GM18907 (cell line): ENCODE measurements around the gene C1orf210.

Experiments
- ATAC-seq: cut with Tn5 transposase; IDR thresholded peaks from one replicate; pipeline ENCODE4 v1.9.1; 2021; ENCODE audit warnings: mild to moderate bottlenecking, moderate library complexity; ENCODE audit not compliant: unreplicated experiment

Gene C1orf210

DNA sequence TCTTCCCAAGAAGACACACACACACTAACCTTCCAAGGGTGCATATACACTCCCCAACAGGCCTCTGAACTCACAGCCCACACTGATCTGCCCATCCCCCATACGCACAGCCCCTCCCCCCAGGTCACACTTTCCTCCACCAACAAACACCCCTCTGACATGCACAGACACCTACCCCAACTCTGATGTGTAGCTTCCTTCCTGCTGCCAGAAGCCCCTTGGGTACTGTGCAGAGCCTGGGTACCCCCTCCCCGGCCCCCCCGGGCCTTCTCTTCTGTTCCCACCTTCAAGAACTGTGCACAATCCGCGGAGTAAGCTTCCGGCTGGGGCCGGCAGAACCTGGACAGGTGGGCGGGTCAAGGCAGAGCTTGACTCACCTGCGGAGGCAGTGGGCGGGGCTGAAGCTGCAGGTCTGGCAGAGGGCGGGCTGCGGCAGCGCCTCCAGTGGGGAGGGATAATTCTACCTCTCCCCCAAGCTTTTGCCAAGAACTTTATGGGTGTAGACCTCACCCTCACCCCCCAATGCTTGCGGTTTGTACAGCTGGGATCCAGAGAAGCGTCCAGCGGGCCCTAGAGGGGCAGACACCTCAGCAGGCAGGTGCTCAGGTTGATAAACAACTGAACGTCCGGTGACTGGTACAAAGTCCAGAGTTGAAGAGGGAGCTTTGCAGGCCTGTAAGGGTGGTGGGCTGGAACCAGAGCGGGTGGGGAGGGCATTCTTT is at the start of gene C1orf210:
Gene C1orf210 (minus strand): TSS at position 313 of the 722 bp plus-strand sequence. CDS start 2,311 bp downstream, outside the sequence.
- no peak for ATAC-seq

- ATAC-seq: no peak
These were observed 49.2 kb upstream of the C1orf210 start for GRCh38 chr1:43334453-43335205.

DNA sequence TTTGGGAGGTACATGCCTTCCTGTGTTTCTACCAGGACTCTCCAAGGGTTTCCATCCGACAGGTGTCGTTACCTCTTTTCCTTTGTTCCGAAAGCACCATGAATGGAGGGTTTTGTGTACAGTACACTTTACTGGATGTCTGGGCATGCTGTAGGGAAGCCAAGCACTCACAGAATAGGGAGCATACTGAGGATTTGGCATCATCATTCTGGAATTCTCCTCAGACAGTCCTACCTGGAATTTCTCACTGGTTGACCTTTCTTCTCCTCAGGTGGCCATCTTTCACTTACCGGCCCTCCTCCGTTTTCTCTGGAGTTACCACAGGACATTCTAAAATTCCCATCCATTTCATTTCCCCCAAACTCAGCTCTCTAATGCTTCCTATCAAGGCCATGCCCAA is 46.3 kb upstream of the C1orf210 start:
- no peak for ATAC-seq

DNA sequence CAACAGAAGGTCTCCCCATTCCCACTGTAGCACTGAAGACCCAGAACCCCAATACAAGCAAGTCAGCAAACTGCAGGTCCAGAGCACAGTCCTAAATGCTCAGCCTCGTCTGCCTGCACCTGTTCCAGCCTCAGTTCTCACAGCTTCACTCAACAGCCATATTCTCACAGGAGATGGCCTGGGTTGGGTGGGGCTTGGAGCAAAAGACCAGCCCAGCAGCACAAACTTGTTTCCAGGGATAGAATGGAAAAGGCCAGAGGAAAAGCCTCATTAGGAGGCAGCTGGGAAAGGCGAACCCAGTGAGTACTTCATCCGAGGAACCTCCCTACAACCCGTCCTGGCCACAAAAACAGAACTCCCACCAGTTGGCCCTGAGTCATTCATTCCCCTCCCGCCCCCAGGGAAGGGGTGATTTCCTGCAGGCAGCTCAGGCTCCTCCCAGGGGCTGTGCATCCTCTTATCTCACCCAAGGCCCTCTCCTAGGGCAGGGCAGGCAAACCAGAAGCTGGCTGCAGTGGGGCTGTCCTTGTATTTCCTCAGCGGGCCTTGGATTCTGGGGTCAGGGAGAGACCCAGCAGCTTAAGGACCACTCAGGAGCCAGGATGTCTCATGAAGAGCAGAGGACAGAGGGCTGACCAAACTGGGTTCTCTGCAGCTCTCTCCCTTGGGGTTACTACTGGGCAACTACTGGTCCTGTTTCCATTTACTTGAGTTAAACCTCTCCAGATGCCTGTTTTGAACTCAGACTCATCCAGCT is 44.8 kb upstream of the C1orf210 start:
- no peak for ATAC-seq

- ATAC-seq: no peak
These were observed 42.3 kb upstream of the C1orf210 start for GRCh38 chr1:43327549-43328292.

DNA sequence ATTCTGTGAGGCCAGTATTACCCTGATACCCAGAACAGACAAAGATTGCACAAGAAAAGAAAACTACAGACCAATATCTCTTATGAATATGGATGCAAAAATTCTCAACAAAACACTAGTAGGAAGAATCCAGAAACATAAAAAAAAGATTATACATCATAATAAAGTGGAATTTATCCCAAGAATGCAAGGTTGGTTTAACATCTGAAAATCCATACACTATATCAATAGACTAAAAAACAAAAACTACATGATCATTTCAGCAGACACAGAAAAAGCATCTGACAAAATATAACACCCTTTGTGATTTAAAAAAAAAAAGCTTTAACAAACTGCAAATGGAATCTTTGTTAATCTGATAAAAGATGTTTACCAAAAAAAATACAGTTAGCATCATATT is 40.0 kb upstream of the C1orf210 start:
- no peak for ATAC-seq

DNA sequence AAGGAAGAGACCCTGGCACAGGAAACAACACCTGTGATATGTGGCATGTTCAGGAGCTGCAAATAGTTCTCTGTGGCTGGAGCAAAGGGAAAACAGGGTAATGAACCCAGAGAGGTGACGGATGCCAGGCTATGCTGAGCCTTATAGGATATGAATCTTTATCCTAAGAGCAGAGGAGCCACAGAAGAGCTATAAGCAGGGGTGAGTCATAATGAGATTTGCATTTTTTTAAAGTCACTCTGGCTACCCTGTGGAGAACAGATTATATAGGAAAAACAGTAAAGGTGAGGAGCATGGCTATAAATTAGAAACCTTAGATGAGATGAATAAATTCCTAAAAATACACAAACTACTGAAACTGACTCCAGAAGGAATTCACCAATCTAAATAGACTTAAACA is 39.4 kb upstream of the C1orf210 start:
- no peak for ATAC-seq

GRCh38 chr1:43322506-43322905 is 37.1 kb upstream of the C1orf210 start:
- ATAC-seq: no peak

GRCh38 chr1:43321331-43321891 is 36.0 kb upstream of the C1orf210 start:
- ATAC-seq: no peak

GRCh38 chr1:43319766-43320165 is 34.4 kb upstream of the C1orf210 start:
- ATAC-seq: no peak

DNA sequence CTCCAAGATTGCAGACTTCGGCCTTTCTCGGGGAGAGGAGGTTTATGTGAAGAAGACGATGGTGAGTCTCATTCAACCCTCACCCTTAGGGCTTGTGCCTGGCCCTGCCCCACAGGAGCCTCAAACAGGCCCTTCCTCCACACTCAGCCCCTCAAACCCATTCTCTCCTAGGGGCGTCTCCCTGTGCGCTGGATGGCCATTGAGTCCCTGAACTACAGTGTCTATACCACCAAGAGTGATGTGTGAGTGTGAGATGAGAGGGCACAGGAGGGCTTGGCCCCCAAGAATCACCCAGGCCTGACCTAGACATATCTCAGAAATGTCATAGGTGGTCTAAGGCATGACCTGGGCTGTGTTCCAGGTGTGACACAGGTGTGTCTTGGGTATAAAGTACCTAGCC is 33.9 kb upstream of the C1orf210 start:
- no peak for ATAC-seq

DNA sequence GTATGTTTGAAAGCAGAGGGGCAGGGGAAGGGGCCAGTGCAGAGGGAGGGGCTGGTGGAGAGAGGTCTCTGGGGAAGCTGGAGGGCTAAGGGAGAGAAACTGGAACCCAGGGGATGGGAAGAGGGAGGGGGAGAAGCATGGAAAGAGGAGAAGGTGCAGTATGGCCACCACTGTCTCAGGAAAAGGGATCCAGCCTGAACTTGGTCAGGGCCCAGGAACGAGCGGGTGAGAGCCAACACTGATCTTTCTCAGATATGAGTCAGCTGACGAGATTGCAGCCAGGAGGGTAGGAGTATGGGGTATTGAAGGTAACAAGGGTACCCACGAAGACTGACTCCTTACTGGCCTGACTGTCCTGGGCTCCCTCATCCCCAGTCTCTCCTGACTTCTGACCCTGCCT is 33.5 kb upstream of the C1orf210 start:
- ATAC-seq: no peak

GRCh38 chr1:43317817-43318471 is 32.6 kb upstream of the C1orf210 start:
- no peak for ATAC-seq

GRCh38 chr1:43316738-43317520 is 31.5 kb upstream of the C1orf210 start:
- no peak for ATAC-seq

DNA sequence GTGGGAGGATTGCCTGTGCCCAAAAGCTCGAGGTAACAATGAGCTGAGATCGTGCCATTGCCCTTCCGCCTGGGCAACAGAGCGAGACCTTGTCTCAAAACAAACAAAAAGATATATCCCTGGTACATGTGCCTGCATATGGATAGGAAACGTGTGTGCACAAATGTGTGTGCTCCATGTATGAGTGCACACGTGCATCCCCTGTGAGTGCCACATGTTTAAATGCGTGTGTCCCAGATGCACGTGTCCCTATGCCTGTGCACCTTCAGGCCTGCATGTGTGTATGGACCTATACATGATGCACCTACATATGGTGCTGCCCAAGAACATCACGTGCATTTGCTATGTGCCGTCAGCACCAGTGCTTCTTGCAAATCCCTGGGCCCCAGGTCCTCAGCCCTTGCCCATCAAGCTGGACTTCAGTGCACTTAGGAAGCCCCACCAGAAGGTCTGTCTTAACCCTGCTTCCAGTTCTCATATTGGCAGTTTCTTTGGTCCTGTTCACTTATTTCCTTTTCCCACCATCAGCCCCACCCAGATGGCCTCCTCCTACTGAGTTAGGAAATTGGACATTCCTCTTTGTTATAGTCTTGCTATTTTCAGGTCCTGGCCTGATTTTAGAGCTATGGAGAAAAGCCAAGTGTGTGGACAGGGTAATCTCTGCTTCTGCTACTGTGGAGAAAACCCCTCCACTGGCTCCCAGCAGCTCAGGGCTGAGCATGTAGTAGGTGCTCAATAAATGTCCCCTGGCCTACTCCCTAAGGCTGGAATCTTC is 30.8 kb upstream of the C1orf210 start:
- no peak for ATAC-seq

DNA sequence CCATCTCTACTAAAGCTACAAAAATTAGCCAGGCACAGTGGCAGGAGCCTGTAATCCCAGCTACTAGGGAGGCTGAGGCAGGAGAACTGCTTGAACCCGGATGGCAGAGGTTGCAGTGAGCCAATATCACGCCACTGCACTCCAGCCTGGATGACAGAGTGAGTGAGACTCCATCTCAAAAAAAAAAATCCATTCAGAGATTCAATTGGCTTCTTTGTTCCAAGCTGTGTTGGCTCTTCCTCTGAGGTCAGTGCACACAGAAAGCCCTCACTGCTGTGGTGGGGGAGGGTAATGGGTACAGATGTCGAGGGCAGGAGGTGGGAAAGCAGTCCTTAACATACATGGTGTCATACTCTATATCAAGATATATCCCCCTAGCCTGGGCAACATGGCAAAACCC is 30.1 kb upstream of the C1orf210 start:
- ATAC-seq: no peak

DNA sequence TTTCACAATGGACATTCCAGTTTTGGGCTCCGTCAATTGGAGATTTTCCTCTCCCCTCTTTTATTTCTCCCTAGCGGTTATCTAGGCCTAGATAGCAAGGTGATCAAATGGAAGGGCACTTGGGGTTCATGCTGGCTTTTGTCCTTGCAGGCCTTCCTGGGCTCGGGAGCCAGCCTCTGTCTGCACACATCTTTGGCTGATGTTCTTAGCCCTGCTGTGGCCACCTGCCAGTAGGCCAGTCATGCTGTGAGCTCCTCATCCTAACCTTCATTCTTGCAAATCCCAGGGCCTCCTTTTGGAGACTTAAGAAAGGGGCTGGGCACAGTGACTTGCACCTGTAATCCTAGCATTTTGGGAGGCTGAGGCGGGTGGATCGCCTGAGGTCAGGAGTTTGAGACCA is 28.9 kb upstream of the C1orf210 start:
- no peak for ATAC-seq

GRCh38 chr1:43313771-43314170 is 28.4 kb upstream of the C1orf210 start:
- no peak for ATAC-seq
